Stimulated activated CD8-positive, alpha-beta memory T cell treated with anti-CD3 and anti-CD28 coated beads, Interleukin-4, amount 100 ng/mL, for 1 hour (primary cell): Measurements from ENCODE around the gene WDR90.

Experiments used
- DNase-seq, 2 donors: peaks; one replicate each; pipeline ENCODE4 v3.0.0-alpha.2; 2020; ENCODE audit warnings: low read depth in 2 of 2, low spot score in 1 of 2

The WDR90 gene

DNA sequence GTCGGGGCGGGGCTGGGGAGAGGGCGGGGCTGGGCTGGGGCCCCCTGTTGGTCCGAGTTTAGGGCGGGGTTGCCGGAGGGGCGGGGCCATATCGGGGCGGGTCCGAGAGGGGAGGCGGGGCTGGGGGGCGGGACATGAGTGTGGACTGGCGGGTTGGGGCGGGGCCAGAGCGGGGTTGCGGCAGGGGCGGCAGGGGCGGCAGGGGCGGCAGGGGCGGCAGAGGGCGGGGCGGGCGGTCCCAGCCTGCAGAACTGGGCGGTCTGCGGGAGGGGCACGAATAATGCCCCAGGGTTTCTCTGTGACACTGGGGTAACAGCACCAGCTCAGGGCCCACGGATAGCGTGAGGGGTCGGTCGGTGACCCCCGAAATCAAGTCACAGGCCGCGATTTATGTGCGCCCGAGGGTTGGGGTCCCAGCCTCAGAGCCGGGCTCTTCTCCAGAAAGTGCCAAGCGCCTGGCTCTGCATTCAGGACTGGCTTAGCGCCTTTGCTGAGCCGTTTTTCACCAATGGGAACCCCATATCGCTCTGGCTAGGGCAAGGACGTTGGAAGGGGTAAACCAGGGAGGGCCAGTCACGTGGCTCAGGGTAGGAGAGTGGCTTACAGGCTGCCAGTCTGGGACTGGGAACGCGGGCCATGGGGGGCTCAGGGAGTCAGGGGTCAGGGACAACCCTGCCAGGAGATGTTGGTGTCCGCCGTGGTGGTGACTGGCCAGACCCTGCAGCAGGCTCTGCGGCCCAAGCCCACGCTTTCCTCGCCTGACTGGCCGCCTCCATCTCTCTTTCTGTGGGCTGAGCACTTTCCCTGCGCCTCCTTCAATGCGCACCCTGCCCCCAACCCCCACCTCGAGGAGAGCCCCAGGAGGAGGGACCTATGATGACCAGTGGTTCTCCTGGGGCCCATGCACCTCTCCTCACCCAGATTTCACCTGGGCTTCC lies 11.8 kb upstream of the WDR90 start:
- DNase-seq = peak; percentile 73 to 77

GRCh38 chr16:638034-638543 lies 11.1 kb upstream of the WDR90 start:
- no peak for DNase-seq

GRCh38 chr16:638836-639235 lies 10.3 kb upstream of the WDR90 start:
- DNase-seq = no peak

GRCh38 chr16:640614-641013 lies 8.6 kb upstream of the WDR90 start:
- DNase-seq = no peak

- peak in 1 of 2 donors; percentile 15 for DNase-seq
Measured at GRCh38 chr16:641326-642188, 7.6 kb upstream of the WDR90 start, which contains the start of gene MCRIP2. Gene MCRIP2 (plus strand): TSS chr16:641828. CDS start chr16:641992, 164 bp downstream.

GRCh38 chr16:642189-643049 lies 6.7 kb upstream of the WDR90 start:
- no peak for DNase-seq

DNA sequence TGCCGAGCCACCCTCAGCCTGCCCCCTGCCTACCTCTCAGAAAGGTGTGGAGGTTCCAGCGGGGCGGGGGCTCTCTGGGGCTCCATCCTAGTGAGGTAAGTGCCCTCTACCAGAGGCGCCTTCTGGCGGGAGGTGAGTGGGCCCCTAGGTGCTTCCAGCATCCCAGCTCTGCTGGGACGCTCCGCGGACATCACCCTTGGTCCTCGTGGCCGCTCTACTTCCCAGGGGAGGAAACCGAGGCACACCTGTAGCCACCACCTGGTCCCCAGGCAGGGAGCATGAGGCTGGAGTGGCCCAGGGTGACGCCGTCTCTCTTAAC lies 6.2 kb upstream of the WDR90 start:
- DNase-seq = no peak

- DNase-seq = no peak
Measured at GRCh38 chr16:644556-644955, 4.6 kb upstream of the WDR90 start.

GRCh38 chr16:645852-646678 lies 3.1 kb upstream of the WDR90 start:
- no peak for DNase-seq

- no peak for DNase-seq
Measured at GRCh38 chr16:646679-647172, 2.4 kb upstream of the WDR90 start.

DNA sequence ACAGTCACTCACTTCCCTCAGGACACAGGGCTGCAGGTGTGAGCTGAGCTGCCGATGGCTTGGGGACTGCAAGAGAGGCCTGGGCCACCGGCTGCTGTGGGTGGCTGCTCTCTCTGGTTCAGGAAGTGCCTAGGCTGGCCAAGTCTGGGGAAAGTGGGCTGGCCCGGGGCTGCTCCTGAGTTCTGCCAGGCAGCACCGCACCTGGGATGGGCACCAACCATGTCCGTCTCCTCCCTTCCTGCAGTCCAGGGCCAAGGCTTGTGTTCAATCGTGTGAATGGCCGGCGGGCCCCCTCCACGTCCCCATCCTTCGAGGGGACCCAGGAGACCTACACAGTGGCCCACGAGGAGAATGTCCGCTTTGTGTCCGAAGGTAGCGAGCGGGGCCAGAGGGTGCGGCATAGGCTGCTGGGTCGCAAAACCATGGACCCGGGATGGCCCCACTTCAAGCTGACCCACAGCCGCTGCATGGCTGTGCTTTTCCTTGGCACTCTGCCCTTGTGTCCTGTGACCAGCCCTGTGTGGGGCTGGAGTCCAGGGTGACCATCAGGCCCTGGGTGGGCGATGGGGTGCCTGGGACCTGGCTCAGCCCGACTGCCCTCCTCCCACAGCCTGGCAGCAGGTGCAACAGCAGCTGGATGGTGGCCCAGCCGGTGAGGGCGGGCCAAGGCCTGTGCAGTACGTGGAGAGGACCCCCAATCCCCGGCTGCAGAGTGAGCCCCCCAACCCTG lies 1.8 kb upstream of the WDR90 start:
- DNase-seq = no peak

DNA sequence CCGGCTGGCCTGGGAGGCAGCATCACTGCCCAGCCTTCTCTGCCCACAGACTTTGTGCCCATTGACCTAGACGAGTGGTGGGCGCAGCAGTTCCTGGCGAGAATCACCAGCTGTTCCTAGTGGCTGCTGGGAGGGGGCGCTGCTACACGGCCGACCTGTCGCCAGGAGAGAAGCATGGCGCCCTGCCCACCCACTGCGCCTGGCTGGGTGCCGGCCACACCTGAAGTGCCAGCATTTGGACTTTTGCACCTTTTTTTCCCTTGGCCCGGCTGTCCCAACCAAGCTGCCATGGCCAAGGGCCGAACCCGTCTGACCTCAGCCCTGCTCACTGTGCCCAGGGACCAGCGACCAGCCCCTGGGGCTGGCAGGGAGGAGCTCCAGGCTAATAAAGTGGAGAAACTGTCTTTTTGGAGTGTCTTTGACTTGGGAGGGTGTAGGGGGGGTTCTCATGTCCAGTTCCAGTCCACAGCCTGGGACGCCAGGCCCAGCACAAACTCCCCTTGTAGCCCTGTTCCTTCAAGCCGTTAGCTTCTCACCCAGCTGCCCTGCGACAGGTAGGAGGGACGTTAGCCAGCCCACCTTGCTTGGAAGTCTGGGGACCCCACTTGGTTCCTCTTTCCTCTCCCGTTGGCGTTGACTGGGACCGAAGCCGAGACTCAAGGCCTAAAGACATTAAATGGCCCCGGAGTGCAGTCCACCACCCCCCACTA lies 939 bp upstream of the WDR90 start:
- DNase-seq = no peak

GRCh38 chr16:649631-650030 lies 466 bp downstream of the WDR90 start:
- DNase-seq = no peak

- no peak for DNase-seq
Measured at GRCh38 chr16:651844-652243, 2.7 kb downstream of the WDR90 start.

DNA sequence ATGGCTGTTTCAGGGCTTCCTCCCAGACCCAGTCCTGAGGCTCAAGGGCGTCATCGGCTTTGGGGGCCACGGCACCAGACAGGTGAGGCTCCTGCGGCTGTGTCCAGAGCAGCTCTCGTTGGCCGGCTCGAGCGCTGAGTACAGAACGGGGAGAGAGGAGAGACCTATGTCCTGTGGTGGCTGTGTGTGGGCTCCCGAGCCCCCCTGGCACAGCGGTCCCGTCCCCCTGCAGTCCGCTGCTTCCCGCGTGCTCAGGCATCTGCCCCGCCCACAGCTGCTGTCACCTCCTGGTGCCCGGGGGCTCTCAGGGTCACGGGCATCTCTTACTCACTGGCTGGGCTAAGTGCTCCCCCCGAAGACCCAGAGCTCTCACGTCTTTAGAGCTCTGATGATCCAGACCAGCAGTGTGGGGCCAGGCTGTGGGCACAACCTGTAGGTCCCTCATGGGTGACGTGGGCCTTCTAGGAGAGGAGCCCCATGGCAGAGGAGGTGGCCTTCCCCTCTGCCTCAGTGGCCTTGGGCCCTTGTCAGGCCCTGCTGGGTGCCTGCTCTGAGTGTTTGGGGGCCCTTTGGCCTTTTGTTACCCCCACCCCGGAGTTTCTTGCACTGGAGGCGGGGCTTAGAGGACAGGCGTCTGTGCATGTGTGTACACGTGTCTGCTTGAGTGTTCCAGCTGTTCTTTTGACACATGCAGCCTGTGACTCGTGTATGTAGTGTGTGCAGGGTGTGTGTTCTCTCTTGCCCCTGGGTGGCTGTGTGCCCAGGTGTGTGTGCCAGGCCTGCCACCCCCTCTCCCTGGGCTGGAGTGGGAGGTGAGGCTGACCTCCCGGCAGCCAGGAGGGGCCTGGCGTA lies 3.5 kb downstream of the WDR90 start:
- DNase-seq = no peak

- no peak for DNase-seq
Measured at GRCh38 chr16:654034-654433, 4.9 kb downstream of the WDR90 start.

- no peak for DNase-seq
Measured at GRCh38 chr16:657487-657886, 8.3 kb downstream of the WDR90 start.
